Endodermal cell (in vitro differentiated cells): Measurements from ENCODE around the gene TPGS1. TPM values are rescaled to one million over a fixed set of nuclear protein-coding genes. Genes with fewer than 3 reads are reported as not detected.

Source experiments
- DNase-seq: peaks from one replicate; pipeline ENCODE4 v3.0.0-alpha.2; 2017
- H3K27ac ChIP-seq: 2 replicates; pipeline ENCODE4 v1.5.1; 2013; ENCODE audit warnings: mild to moderate bottlenecking, low read depth, low read length, moderate library complexity
- H3K27me3 ChIP-seq: 2 replicates; pipeline ENCODE4 v1.6.1; 2013; ENCODE audit warnings: mild to moderate bottlenecking, low read length, moderate library complexity; ENCODE audit not compliant: insufficient read depth, control insufficient read depth, poor library complexity, severe bottlenecking
- H3K36me3 ChIP-seq: 2 replicates; pipeline ENCODE4 v1.7.0; 2013; ENCODE audit warnings: mild to moderate bottlenecking, low read length, moderate library complexity; ENCODE audit not compliant: control insufficient read depth, insufficient read depth
- H3K4me1 ChIP-seq: one replicate; pipeline ENCODE4 v1.7.0; 2013; ENCODE audit warnings: low read length; ENCODE audit not compliant: control insufficient read depth, insufficient read depth
- H3K4me3 ChIP-seq: 2 replicates; pipeline ENCODE4 v1.5.1; 2013; ENCODE audit warnings: mild to moderate bottlenecking, low read length, moderate library complexity
- H3K9ac ChIP-seq: 2 replicates; pipeline ENCODE4 v1.6.1; 2013; ENCODE audit warnings: mild to moderate bottlenecking, low read length, moderate library complexity; ENCODE audit not compliant: poor library complexity, severe bottlenecking; ENCODE audit errors: extremely low read depth
- H3K9me3 ChIP-seq: 2 replicates; pipeline ENCODE4 v1.6.1; 2013; ENCODE audit warnings: mild to moderate bottlenecking, low read length, moderate library complexity; ENCODE audit not compliant: control insufficient read depth
- H3K27ac Mint-ChIP-seq: 2 replicates; pipeline ENCODE4 v1.8.0; 2020; ENCODE audit warnings: mixed read lengths
- H3K27me3 Mint-ChIP-seq: 2 replicates; pipeline ENCODE4 v1.8.0; 2021; ENCODE audit warnings: mild to moderate bottlenecking, mixed read lengths; ENCODE audit not compliant: insufficient read depth
- H3K36me3 Mint-ChIP-seq: 2 replicates; pipeline ENCODE4 v1.8.0; 2020; ENCODE audit warnings: low read depth, mixed read lengths
- H3K4me1 Mint-ChIP-seq: 2 replicates; pipeline ENCODE4 v1.8.0; 2020; ENCODE audit warnings: mixed read lengths
- H3K4me3 Mint-ChIP-seq: 2 replicates; pipeline ENCODE4 v1.8.0; 2020; ENCODE audit warnings: mild to moderate bottlenecking, moderate library complexity, mixed read lengths
- H3K9me3 Mint-ChIP-seq: 2 replicates; pipeline ENCODE4 v1.8.0; 2020; ENCODE audit warnings: mild to moderate bottlenecking, mixed read lengths
- WGBS, 2 experiments: methylation state at CpG; one replicate each; pipeline versions ENCODE4 v1.1.5 to v1.1.7; 2013; ENCODE audit warnings: missing lambda C conversion rate in 2 of 2, mixed read lengths in 1 of 2; ENCODE audit not compliant: insufficient coverage in 1 of 2, insufficient read length in 1 of 2; 5-methylcytosine and 5-hydroxymethylcytosine counted together
- total RNA-seq, 2 donors: library from RNA; stranded (reverse); fragmentation: NEBNext Ultra II Directional in 1 of 2; extraction: Animal tissue kit (Norgen Biotek cat#: 25700) in 1 of 2; gene quantifications; 2 replicates in 1 of 2; 3 replicates in 1 of 2; pipeline ENCODE4 v1.2.1, GENCODE V29; 2021
- TF ChIP-seq, protein P1 (sequence below): fragments of 200-600 bp; sonication (generic); conservative IDR thresholded peaks from 2 replicates; pipeline ENCODE4 v1.5.0; 2021; ENCODE audit warnings: antibody characterized with exemption, mild to moderate bottlenecking

The TPGS1 gene
- total RNA-seq, 2 donors from 2014 or later, result 11.7 to 13.0 TPM

GRCh38 chr19:472005-472858 lies 35.1 kb upstream of the TPGS1 start:
- Histone ChIP-seq H3K4me1 (no peaks in the 10 kb centered on the region), H3K4me3 (no peak overlapping the region), H3K27ac (no peak overlapping the region), H3K27me3 (no peaks in the 10 kb centered on the region), H3K36me3 (no peaks in the 10 kb centered on the region), H3K9ac (no peak overlapping the region), H3K9me3 (no peaks in the 10 kb centered on the region)
- Mint-ChIP-seq H3K9me3 (no peaks in the 10 kb centered on the region), H3K27me3 (peaks cover 4% of the 10 kb centered on the region), H3K36me3 (no peaks in the 10 kb centered on the region), H3K27ac (no peak overlapping the region), H3K4me3 (no peak overlapping the region), H3K4me1 (no peaks in the 10 kb centered on the region)
- TF ChIP-seq, protein P1, sequence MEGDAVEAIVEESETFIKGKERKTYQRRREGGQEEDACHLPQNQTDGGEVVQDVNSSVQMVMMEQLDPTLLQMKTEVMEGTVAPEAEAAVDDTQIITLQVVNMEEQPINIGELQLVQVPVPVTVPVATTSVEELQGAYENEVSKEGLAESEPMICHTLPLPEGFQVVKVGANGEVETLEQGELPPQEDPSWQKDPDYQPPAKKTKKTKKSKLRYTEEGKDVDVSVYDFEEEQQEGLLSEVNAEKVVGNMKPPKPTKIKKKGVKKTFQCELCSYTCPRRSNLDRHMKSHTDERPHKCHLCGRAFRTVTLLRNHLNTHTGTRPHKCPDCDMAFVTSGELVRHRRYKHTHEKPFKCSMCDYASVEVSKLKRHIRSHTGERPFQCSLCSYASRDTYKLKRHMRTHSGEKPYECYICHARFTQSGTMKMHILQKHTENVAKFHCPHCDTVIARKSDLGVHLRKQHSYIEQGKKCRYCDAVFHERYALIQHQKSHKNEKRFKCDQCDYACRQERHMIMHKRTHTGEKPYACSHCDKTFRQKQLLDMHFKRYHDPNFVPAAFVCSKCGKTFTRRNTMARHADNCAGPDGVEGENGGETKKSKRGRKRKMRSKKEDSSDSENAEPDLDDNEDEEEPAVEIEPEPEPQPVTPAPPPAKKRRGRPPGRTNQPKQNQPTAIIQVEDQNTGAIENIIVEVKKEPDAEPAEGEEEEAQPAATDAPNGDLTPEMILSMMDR, result no peak
- no peak for DNase-seq
- 85 to 91% methylated on average over 12 to 23 of the region's 23 CpGs for WGBS, 2 experiments

DNA sequence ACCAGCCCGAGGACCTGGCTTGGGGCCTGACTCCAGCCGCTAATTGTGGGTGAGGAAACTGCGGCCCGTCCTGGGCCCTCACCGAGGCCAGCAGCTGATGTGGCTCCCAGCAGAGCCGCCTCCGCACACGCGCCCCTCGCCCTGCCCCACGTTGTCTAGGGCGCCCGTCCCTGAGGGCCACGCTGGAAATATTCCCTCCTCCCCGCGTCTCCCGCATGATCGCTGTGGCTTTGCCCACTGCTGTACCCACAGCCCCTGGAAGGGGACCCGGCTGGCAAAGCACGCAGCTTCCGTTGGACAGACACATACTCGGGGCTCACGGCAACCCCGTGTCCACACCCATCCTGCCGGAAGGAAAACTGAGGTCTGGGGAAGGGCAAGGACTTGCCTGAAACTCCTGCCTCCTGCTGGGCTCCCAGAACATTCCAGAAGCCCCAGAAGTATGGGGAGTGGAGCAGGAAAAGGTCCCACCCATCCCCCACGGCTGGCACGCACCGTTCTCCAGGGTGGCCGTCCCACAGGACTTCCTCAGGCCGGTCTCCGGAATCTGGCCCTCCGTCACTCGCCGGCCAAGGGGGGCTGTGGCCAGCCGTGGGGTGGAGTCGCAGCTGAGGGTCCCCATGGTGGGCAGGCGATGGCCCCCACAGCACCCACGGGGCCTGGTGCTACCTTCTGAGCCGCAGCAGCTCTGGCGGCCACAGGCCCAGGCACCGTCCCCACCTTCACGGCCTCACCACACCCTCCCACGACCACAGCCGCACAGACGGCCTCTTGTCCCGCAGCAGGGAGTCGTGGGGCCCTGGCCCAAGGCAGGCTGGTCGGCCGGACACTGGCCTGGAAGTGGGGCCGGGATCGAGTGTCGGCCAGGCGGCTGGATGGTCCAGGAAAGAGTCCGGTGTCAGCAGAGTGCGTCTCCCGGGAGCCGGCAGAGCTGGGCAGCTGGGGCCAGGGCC lies 32.9 kb upstream of the TPGS1 start:
- Histone ChIP-seq H3K27me3 (no peaks in the 10 kb centered on the region), H3K9ac (no peak overlapping the region), H3K9me3 (no peaks in the 10 kb centered on the region), H3K4me1 (no peaks in the 10 kb centered on the region), H3K4me3 (no peak overlapping the region), H3K27ac (no peak overlapping the region), H3K36me3 (no peaks in the 10 kb centered on the region)
- Mint-ChIP-seq H3K36me3 (no peaks in the 10 kb centered on the region), H3K9me3 (no peaks in the 10 kb centered on the region), H3K27ac (no peak overlapping the region), H3K4me1 (no peaks in the 10 kb centered on the region), H3K4me3 (no peak overlapping the region), H3K27me3 (no peaks in the 10 kb centered on the region)
- TF ChIP-seq, protein P1, result no peak
- 90 to 91% methylated on average over 37 to 57 of the region's 57 CpGs for WGBS, 2 experiments
- DNase-seq, result no peak

GRCh38 chr19:475360-475759 lies 31.9 kb upstream of the TPGS1 start:
- H3K4me1 Mint-ChIP-seq, result no peaks in the 10 kb centered on the region
- DNase-seq, result no peak
- H3K27ac Mint-ChIP-seq, result no peak overlapping the region
- no peak overlapping the region for H3K4me3 ChIP-seq
- peaks cover 6% of the 10 kb centered on the region for H3K9me3 Mint-ChIP-seq
- H3K4me1 ChIP-seq, result no peaks in the 10 kb centered on the region
- H3K4me3 Mint-ChIP-seq, result no peak overlapping the region
- no peaks in the 10 kb centered on the region for H3K36me3 Mint-ChIP-seq
- TF ChIP-seq, protein P1, result no peak
- H3K27me3 ChIP-seq, result no peaks in the 10 kb centered on the region
- H3K27me3 Mint-ChIP-seq, result peaks cover 5% of the 10 kb centered on the region
- H3K36me3 ChIP-seq, result no peaks in the 10 kb centered on the region
- H3K9ac ChIP-seq, result no peak overlapping the region
- no peak overlapping the region for H3K27ac ChIP-seq
- 93 to 99% methylated on average over 12 to 13 of the region's 13 CpGs for WGBS, 2 experiments
- H3K9me3 ChIP-seq, result peaks cover 1% of the 10 kb centered on the region
